Suprapubic skin (tissue), 3 donors: ENCODE results near the gene TAF11L14.

ENCODE experiments used
- POLR2AphosphoS5 ChIP-seq, 3 donors: sonication (generic); formaldehyde crosslinking; IDR thresholded peaks; one replicate each; pipeline ENCODE4 v1.6.1; 2017; ENCODE audit warnings: antibody characterized with exemption in 3 of 3
- TF ChIP-seq, protein P1 (sequence below), 2 donors: fragments of 200-600 bp in 1 of 2; fragments of 450-650 bp in 1 of 2; sonication (generic) in 1 of 2; IDR thresholded peaks; one replicate each; pipeline ENCODE4 v1.5.1; 2016 to 2019; ENCODE audit warnings: antibody characterized with exemption in 2 of 2, mild to moderate bottlenecking in 1 of 2, moderate library complexity in 1 of 2

DNA sequence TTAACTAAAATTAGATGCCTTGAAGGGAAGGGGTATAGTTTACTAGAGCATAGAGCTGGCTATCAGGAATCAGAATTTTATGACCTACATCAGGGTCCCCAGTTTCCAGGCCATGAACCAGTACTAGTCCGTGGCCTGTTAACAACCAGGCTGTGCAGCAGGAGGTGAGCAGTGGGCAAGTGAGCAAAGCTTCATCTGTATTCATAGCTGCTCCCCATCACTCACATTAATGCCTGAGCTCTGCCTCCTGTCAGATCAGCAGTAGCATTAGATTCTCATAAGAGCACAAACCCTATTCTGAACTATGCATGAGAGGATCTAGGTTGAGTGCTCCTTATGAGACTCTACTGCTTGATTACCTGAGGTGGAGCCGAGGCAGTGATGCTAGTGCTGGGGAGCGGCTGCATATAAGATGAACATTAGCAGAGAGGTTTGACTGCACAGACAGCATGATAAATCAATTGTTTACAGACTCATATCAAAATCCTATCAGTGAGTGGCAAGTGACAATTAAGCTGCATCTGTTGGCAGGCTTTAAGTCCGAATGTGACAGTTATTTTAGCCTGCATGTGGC, 44.6 kb downstream of the TAF11L14 start:
- TF ChIP-seq POLR2AphosphoS5 (IDR thresholded peaks at IDR 0.05) = no peak
- TF ChIP-seq, protein P1, sequence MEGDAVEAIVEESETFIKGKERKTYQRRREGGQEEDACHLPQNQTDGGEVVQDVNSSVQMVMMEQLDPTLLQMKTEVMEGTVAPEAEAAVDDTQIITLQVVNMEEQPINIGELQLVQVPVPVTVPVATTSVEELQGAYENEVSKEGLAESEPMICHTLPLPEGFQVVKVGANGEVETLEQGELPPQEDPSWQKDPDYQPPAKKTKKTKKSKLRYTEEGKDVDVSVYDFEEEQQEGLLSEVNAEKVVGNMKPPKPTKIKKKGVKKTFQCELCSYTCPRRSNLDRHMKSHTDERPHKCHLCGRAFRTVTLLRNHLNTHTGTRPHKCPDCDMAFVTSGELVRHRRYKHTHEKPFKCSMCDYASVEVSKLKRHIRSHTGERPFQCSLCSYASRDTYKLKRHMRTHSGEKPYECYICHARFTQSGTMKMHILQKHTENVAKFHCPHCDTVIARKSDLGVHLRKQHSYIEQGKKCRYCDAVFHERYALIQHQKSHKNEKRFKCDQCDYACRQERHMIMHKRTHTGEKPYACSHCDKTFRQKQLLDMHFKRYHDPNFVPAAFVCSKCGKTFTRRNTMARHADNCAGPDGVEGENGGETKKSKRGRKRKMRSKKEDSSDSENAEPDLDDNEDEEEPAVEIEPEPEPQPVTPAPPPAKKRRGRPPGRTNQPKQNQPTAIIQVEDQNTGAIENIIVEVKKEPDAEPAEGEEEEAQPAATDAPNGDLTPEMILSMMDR (IDR thresholded peaks at IDR 0.05) = no peak
